ENCODE data around the gene SLC39A6.
"Not testable (repeated sequence)": the region's sequence is repeated elsewhere in the genome, so short reads cannot be mapped to it uniquely, and the experiment has no call there.

Gene SLC39A6, protein sequence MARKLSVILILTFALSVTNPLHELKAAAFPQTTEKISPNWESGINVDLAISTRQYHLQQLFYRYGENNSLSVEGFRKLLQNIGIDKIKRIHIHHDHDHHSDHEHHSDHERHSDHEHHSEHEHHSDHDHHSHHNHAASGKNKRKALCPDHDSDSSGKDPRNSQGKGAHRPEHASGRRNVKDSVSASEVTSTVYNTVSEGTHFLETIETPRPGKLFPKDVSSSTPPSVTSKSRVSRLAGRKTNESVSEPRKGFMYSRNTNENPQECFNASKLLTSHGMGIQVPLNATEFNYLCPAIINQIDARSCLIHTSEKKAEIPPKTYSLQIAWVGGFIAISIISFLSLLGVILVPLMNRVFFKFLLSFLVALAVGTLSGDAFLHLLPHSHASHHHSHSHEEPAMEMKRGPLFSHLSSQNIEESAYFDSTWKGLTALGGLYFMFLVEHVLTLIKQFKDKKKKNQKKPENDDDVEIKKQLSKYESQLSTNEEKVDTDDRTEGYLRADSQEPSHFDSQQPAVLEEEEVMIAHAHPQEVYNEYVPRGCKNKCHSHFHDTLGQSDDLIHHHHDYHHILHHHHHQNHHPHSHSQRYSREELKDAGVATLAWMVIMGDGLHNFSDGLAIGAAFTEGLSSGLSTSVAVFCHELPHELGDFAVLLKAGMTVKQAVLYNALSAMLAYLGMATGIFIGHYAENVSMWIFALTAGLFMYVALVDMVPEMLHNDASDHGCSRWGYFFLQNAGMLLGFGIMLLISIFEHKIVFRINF

DNA sequence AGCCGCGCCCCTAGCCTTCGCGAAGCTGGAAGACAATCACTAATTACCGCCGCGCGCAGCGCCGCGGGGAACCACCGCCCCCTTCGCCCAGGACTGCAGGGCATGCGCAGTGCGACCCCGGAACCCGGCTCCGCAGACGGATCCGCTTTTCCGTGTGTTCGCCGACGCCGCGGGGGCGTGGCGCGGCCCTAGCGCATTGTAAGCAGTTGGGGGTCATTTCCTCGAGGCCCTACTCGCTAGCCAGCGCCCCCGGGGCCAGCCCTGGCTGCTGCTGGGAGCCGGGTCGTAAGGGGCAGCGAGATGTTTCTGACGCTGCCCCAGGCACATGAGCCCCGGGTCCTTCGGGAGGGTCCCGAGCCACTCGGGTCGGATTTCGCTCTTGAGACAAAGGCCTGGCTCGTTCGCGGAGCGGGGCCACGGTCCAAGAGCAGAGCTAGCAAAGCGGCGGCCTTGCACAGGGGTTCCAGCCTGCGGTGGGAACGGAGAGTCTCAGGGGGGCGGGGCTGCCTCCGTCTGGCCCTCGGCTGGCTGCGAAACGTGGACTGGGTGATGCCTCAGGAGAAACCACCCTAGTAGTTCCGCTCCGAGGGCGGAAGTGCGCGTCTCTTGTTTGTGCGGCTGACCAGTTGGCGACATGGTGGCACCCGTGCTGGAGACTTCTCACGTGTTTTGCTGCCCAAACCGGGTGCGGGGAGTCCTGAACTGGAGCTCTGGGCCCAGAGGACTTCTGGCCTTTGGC is at the start of gene SLC39A6, which contains the start of gene ELP2:
SLC39A6 (minus strand) TSS at position 41 of the 739 bp plus-strand sequence. CDS start 2,333 bp downstream, outside the sequence.
ELP2 (plus strand) TSS at position 600 of the 739 bp plus-strand sequence; CDS start at position 635, 35 bp downstream.
- DNase-seq, result peak; percentile 94

DNA sequence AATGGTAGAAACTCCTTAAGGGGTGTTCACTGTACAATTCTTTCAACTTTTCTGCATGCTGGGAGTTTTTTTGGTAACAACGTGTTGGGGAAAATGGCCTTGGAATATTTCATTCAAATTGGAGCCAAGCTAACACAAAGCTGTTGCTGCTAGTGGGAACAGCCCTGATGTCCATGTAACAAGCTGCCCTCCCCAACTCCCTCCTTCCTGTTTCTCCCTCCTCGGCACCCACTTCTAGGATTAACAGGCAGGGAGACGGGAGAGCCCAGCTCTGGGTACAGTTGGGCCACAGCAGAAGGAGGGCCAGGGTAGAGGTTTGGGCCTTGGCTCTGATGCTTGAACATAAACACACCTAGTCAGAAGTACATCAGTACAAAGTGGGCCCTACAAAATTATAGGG is 48.8 kb upstream of the SLC39A6 start:
- no peak for DNase-seq

DNA sequence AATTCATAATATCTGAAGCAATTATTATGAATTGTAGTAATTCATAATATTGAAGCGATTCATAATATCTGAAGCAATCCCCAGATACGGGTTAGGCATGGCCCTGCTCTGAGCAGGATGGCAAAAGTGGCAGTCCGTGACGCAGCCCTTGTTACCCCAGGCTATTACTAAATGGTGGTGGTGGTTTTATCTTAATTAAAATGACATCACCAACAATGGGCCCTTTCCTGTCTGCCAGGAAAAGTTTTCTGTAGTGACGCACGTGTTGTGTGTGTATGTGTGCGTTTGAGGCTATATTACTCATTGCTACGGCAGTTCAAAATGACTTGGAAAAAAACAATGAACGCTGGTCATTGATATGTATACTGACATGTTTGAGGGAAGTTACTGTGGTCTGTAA is 47.6 kb upstream of the SLC39A6 start:
- no peak for DNase-seq

DNA sequence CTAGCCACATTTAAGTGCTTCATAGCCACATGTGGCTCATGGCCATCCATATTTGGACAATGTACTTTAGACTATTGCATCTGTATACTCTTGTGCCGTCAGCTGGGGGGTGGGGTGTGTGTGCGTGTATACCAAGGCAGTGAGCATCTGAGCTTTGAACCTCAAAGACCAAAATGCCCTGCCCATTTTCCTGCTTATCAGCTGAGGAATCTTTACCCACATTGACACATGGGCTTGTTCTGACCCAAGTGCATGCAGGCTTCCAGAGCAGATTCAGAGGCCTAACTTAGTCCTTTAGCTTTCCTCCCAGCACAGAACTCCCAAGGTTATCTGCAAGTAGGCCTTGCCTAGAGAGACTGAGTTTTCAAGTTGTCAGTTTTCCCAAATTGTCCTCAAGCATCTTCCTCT is 47.0 kb upstream of the SLC39A6 start:
- DNase-seq, result no peak

DNA sequence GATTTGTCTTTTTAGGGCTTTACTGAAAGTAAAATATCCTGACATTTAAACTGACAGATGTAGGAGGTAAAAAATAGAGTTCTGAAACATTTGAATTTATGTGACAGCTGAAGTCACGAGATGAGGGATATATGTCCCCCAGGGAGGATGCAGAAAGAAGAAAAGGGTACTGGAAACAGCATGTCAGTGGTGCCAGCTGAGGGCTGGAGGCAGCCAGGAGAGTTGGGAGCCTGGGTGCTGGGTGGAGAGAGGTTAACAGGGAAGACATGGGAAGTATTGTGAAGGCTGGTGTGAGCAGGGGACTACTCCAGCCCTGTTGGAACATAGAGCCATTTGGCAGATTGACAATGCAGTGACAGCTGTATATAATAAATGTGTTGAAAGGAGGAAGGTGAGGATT is 46.3 kb upstream of the SLC39A6 start:
- no peak for DNase-seq

DNA sequence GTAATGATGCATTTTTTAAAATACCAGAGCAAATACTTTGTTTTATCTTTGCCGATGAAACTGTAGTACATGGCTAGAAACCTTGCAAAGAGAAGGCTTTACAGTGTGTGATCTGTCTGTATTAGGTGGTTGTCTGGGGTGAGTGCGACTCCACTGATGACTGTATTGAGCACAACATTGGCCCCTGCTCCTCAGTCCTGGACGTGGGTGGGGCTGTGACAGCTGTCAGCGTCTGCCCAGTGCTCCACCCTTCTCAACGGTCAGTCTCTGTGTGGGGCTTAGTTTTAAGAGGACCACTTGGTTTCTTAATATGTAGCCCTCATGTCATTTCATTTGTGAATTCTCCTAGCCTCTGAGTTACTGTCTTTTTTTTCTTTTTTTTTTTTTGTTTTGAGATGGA is 40.8 kb upstream of the SLC39A6 start:
- DNase-seq, result no peak

DNA sequence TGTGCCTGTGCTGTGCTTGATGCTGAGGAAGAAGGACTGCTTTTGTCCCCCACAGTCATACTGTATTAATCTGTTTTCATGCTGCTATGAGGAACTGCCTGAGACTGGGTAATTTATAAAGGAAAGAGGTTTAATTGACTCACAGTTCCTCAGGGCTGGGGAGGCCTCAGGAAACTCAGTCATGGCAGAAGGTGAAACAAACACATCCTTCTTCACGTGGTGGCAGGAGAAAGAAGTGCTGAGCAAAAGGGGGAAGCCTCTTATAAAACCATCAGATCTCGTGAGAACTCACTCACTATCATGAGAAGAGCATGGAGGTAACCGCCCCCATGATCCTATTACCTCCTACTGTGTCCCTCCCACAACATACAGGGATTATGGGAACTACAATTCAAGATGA is 39.2 kb upstream of the SLC39A6 start:
- not testable (repeated sequence) for DNase-seq

DNA sequence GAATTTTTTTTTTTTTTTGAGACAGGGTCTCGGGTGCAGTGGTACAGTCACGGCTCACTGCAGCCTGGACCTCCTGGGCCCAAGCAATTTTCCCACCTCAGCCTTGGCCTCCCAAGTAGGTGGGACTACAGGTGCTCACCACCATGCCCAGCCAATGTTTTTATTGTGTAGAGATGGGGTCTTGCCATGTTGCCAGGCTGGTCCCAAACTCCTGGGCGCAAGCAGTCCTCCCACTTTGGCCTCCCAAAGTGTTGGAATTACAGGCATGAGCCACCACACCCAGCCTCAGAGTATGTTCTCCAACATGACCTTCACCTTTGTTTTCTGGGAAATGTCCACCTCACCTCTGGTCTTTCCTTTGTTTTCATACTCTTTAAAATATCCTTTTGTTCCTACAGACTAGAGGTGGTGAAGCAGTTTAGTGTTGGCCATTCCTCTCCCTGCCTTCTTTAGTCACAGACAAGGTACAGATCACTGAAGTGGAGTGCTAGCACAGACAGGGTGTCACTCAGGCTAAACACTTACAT is 38.6 kb upstream of the SLC39A6 start:
- no peak for DNase-seq

DNA sequence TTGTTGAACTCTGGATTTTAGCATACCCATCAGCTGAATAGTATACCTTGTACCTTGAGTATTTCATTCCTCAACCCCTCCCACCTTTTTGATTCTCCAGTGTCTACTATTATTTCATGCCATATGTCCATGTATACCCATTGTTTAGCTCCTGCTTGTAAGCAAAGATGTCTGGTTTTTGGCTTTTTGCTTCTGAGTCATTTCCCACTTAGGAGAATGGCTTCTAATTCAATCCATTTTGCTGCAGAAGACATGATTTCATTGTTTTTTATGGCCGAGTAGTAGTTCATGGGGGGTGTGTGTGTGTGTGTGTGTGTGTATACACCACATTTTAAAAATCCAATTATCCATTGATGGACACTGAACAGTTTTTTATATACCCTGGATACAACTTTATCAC is 33.8 kb upstream of the SLC39A6 start:
- DNase-seq, result no peak

DNA sequence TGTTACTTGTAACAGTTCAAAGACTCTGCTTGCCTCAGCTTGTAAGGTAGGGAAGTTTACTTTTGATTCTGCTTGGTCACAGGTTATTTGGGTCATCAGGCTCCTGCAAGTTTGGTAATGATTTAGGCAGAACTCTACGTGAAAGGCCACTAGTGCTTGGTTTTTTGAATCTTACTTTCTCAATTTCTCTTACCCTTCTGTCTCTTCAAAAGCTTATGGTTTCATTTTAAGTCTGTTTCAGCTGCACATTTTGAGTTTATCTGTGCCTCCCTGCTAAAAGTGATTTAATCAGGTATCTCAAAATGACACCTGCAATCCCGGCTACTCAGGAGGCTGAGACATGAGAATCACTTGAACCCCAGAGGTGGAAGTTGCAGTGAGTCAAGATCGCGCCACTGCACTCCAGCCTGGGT is 31.8 kb upstream of the SLC39A6 start:
- no peak for DNase-seq

DNA sequence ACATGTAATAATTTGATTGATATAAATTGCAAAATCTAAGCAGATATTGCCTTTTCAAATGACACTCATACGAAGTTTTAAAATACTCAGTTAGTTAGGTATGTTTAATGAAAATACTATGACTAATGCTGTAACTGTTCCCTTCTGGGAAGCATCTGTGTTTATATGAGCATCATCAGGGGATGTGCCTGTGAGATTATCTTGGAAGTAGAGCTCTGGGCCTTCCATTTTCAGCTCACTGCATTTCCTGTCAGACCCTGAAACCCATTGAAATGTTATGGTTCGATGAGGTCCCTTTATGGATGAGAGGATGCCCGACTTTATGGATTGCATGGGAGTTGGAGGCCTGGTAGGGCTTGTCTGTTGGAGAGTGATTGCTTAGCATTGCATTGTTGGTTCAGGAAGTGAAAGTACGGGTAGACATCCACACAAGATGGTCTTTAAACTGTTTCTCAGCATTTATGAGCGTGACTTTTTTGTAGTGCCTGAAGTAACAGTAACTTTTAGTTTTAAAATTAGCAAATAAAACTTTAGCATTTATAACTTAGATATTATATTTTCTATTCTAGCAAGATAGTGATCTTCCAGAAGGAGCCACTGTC is 29.2 kb upstream of the SLC39A6 start:
- DNase-seq, result no peak

DNA sequence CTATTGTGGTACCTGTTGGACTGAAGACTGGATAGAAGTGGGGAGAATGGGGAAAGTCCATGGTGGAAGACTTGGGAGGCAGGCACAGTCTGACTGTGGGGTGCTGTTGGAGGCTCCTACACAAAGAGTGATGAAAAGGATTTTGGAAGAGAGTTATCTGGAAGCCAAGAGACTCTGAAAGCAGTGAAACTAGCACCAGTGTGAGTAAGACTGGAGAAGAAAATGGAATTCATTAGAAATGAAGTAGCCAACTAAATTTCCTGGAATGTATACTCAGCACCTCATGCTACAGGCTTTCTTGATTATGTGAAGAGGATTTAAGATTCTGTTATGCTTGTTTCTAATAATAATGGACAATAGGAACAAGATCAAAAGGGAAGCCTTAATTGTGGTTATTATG is 28.3 kb upstream of the SLC39A6 start:
- DNase-seq, result no peak

DNA sequence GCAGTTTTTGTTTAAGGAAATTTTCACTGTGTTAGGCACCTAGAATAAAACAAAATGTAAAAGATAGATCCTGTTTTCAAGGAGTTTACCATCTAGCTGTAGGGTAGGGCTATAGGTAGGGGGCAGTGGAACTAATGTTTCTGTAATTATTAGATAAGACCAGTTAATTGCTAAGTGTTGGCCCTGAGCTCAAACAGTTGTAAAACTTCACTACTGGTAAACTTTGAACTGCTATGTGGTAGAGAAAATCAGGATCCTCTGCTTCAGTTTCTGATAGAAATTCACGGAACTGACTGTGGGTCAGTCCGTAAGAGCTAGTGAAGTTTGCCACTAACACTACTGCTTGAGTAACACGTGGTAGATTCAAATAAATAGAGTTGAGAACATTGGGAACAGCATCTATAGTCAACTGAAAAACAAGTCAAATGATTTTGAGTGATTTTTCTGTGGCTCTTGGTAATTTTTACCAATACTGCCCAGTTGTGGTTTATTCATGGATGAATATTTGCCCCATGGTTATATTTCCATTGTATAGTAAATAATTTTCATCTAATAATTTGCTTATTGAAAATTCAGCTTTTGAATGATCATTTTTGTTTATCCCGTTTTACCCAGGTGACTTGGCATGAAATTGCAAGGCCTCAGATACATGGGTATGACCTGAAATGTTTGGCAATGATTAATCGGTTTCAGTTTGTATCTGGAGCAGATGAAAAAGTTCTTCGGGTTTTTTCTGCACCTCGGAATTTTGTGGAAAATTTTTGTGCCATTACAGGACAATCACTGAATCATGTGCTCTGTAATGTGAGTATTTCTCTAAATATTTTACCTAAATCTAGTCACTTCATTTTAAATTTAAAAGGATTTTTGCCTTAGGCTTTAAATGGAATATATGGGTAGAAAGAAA is 27.0 kb upstream of the SLC39A6 start:
- DNase-seq, result no peak

DNA sequence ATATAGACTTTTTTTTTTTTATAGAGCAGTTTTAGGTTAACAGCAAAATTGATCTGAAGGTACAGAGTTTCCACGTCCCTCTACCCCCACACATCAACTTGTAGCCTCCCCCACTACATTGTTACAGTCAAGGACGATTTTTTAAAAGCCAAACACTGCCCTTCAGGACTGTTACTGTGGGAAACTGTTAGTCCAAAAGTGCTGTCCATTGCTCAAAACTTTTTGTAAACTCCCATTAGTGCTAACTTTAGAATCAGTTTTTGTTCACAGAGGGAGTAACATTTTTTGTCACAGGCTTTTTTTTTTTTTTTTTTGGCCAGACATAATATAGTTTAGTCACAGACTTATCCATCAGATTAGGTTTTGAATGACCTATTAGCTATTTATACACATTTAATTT is 24.6 kb upstream of the SLC39A6 start:
- DNase-seq, result no peak

DNA sequence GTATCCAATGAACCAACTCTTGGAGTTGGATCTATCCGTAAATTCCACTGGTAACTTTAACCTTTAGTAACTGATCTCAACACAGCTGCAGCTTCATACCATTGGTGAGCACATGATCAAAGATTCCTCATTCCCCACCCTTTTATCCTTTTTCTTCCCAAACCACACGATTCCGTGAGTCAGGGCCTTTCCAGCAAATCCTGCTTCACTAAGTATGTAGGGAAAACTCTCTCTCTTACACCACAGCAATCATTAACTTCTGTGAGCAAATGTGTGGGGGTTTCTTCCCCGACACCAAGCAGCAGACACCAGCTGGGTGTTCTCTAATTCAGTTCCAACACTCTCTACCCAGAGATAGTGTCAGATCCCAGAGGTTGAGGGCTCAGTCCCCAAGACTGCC is 24.1 kb upstream of the SLC39A6 start:
- no peak for DNase-seq

DNA sequence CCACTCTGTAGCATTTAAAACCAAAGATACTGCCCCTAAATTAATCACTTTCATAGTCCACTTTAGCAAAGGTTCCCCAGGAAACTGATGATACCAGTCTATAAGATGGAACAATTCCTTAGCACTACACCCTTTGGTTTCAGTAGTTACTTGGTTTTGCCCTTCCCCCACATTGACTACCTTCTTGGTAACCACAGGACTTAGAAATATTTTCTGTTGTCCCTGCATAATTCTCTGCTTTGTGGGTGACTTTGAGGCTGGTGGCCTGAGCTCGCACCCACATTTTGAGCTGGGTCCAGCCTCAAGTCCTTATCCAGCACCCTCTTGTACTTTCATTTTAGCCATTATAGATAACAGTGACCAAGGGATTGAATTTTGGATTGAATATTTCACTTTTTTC is 23.6 kb upstream of the SLC39A6 start:
- DNase-seq, result no peak

DNA sequence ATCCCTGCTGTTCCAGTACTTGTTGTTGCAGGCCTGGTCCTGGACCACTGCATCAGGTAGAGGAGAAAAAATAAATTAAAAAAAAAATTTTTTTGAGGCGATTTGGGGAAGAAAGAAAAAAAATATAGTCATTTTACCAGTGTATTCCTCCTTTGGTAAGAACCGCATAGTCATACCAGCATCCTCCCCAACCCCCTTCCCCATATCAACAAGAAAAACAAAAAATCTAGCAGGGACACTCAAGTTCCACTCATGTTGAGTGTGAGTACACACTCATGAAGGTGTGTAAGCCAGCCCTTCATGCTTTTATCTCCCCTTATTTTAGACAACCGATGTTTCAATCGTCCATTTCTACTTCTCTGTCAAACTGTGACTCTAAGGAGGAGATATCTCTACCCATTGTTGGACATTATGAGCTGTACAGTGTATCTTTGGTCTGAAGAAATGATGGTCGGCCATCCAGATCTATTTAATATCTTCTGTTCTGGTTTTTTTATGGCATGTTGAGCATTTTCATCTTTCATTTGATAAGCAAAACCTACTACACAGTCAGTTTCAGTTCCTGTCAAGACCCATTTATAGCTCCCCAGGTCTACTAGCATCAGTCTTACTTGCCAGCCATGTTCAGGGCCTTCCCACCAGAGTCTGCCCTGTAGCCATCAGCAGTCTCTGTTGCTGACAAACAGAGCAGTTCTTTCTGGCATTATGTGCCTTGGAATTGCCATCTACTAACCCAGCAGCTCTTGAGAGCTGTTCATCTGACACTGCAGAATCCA is 20.6 kb upstream of the SLC39A6 start:
- DNase-seq, result no peak

DNA sequence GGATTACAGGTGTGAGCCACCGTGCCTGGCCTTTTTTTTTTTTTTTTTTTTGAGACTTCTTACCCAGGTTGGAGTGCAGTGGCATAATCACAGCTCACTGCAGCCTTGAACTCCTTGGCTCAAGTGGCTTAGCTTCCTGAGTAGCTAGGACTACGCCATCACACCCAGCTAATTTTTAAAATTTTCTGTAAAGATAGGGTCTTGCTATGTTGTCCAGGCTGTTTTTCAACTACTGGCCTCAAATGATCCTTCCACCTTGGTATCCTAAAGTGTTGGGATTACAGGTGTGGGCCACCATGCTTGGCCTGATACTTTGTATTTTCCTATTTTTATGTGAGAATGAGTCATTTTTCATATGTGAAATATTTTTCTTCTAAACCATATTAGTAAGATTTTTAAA is 14.3 kb upstream of the SLC39A6 start:
- DNase-seq, result no peak

DNA sequence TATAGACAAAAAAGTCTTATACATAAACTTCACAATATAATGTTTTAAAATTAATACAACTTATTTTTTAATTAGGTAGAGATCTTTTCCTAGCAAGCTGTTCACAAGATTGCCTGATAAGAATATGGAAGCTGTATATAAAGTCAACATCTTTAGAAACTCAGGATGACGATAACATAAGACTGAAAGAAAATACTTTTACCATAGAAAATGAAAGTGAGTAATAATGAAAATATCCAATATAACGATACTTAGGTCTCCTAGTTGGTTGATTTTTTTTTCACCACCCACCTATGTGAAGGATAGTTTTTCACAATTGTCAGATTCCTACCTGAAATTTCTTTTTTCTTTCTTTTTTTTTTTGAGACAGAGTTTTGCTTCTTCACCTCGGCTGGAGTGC is 13.6 kb upstream of the SLC39A6 start:
- no peak for DNase-seq

DNA sequence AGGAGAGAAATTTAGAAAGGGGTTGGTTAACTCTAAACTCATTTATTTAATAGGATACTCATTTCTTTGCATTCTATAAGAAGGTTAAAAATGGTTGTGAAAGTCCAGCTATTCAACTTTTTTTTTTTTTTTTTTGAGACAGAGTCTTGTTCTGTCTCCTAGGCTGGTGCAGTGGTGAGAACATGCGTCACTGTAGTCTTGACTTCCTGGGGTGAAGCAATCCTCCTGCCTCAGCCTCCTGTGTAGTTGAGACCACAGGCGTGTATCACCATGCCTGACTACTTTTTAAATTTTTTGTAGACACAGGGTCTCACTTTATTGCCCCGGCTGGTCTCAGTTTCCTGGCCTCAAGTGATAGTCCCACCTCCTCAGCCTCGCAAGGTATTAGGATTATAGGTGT is 12.4 kb upstream of the SLC39A6 start:
- DNase-seq, result no peak

DNA sequence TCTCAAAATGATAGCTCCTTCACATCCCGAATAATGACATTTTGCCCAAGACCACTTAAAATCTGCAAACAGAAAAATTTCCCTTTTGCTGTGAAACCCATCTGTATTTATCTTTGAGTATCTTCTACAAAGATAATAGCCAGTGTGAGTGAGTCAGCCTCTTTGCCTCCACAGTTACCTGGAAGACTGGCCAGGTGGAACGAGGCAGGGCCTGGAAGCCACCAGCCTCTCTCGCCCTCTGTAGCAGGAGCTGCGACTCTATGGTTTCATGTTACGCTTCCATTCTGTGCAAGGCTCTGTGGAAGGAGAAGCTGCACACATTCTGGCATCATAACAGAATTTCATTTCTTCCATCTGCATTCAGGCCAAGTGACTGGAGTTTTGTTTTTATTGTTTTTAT is 10.1 kb upstream of the SLC39A6 start:
- DNase-seq, result no peak

All from CD4-positive, alpha-beta T cell treated with Interleukin-15 for 1 hour (primary cell).